ENCODE measurements around the gene SPRR2G.

GRCh38 chr1:153119491-153119971, 31.2 kb downstream of the SPRR2G start:
- no peak for TF ChIP-seq CTCF (conservative IDR thresholded peaks at IDR 0.05; ENCODE audit: low read depth, low read length)
- no peak for TF ChIP-seq EZH2 (IDR thresholded peaks at IDR 0.05; ENCODE audit: borderline replicate concordance, low read depth, low read length, poor library complexity, severe bottlenecking)

Measured in A673 (cell line).